OCI-LY3 (cell line): ENCODE measurements around the gene ECM2.

Source experiments
- H2AFZ ChIP-seq: fragments of 200-600, 300-600 bp; shearing (Covaris generic); 2 replicates; pipeline ENCODE4 v1.6.0; 2014; ENCODE audit warnings: antibody characterized with exemption, low read depth, low read length
- H3K27ac ChIP-seq: fragments of 200-600, 300-600 bp; sonication (generic); 2 replicates; pipeline ENCODE4 v1.5.1; 2014; ENCODE audit warnings: mild to moderate bottlenecking, low read length, moderate library complexity, mixed read lengths
- H3K27me3 ChIP-seq: fragments of 200-600, 300-600 bp; sonication (generic); 2 replicates; pipeline ENCODE4 v1.6.1; 2014; ENCODE audit warnings: low read depth, low read length, mixed read lengths
- H3K36me3 ChIP-seq: fragments of 200-600, 300-600 bp; sonication (generic); replicated peaks from 2 replicates; pipeline ENCODE3; 2014; ENCODE audit warnings: low read depth, low read length, mixed read lengths
- H3K4me1 ChIP-seq: fragments of 300-600, 200-600 bp; sonication (generic); 2 replicates; pipeline ENCODE4 v1.6.1; 2014; ENCODE audit warnings: low read length, mixed read lengths
- H3K4me2 ChIP-seq: fragments of 200-600, 300-600 bp; sonication (generic); 2 replicates; pipeline ENCODE4 v1.6.1; 2014; ENCODE audit warnings: low read length, mixed read lengths
- H3K4me3 ChIP-seq: fragments of 300-600, 200-600 bp; sonication (generic); 2 replicates; pipeline ENCODE4 v1.5.1; 2014; ENCODE audit warnings: antibody characterized with exemption, mild to moderate bottlenecking, low read length, moderate library complexity
- H3K79me2 ChIP-seq: fragments of 300-600, 200-600 bp; shearing (Covaris generic); 2 replicates; pipeline ENCODE4 v1.6.1; 2014; ENCODE audit warnings: mild to moderate bottlenecking, low read length, mixed read lengths
- H3K9ac ChIP-seq: fragments of 300-600, 200-600 bp; shearing (Covaris generic); 2 replicates; pipeline ENCODE4 v1.6.0; 2014; ENCODE audit warnings: mild to moderate bottlenecking, low read length, moderate library complexity
- H3K9me3 ChIP-seq: fragments of 200-600, 300-600 bp; shearing (Covaris generic); 2 replicates; pipeline ENCODE4 v1.6.1; 2014; ENCODE audit warnings: low read length, mixed read lengths; ENCODE audit not compliant: insufficient read depth
- H4K20me1 ChIP-seq: fragments of 200-600, 300-600 bp; sonication (generic); 2 replicates; pipeline ENCODE4 v1.6.1; 2016; ENCODE audit warnings: low read length, mixed read lengths; ENCODE audit not compliant: insufficient read depth
- EZH2phosphoT487 ChIP-seq: fragments of 200-600 bp; shearing (Covaris generic); IDR thresholded peaks from 2 replicates; pipeline ENCODE4 v1.6.1; 2018; ENCODE audit warnings: antibody characterized with exemption, mixed run types, low read depth
- TF ChIP-seq, protein P1 (sequence below): fragments of 200-600, 300-600 bp; sonication (generic); IDR thresholded peaks from 2 replicates; pipeline ENCODE4 v1.5.1; 2014; ENCODE audit warnings: antibody characterized with exemption, low read length, low read depth

The ECM2 gene

DNA sequence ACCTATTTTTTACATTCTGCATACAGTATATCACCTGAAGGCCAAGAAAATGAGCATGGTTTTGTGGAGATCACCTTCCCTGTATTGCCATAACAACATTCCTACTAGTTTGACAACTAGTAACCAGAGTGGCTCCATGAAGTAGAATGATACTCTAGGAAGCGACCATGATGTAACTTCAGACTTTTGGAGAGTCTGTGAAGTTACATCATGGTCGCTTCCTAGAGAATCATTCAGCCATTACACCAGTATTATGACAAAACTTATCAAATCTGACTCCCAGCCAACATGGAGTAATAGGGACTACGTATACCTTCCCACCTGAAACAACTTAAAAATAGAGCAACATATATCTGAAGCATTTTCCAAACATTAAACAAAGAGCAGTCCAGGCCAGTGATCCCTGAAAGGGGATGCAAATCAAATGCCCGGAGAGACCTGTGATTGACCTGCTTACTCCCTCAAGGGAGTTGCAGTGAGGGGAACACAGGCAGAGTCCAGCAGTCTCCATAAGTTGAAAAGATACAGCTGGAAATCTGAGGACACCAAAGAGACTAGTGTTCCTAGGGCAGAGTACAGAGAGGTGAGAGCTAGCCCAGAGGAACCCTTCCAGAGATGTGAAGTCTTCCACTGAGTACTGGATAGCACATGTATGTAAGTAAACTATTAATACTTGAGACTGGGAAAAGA, 7.8 kb downstream of the ECM2 start:
- H3K9me3 ChIP-seq: no peaks in the 10 kb centered on the region
- H3K4me2 ChIP-seq: no peak overlapping the region
- no peaks in the 10 kb centered on the region for H3K4me1 ChIP-seq
- peaks cover 6% of the 10 kb centered on the region for H3K36me3 ChIP-seq
- H2AFZ ChIP-seq: no peak overlapping the region
- H3K27ac ChIP-seq: no peak overlapping the region
- H3K4me3 ChIP-seq: no peak overlapping the region
- no peak for TF ChIP-seq EZH2phosphoT487
- TF ChIP-seq, protein P1, sequence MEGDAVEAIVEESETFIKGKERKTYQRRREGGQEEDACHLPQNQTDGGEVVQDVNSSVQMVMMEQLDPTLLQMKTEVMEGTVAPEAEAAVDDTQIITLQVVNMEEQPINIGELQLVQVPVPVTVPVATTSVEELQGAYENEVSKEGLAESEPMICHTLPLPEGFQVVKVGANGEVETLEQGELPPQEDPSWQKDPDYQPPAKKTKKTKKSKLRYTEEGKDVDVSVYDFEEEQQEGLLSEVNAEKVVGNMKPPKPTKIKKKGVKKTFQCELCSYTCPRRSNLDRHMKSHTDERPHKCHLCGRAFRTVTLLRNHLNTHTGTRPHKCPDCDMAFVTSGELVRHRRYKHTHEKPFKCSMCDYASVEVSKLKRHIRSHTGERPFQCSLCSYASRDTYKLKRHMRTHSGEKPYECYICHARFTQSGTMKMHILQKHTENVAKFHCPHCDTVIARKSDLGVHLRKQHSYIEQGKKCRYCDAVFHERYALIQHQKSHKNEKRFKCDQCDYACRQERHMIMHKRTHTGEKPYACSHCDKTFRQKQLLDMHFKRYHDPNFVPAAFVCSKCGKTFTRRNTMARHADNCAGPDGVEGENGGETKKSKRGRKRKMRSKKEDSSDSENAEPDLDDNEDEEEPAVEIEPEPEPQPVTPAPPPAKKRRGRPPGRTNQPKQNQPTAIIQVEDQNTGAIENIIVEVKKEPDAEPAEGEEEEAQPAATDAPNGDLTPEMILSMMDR: no peak
- no peaks in the 10 kb centered on the region for H3K79me2 ChIP-seq
- no peaks in the 10 kb centered on the region for H3K27me3 ChIP-seq
- no peaks in the 10 kb centered on the region for H4K20me1 ChIP-seq
- no peak overlapping the region for H3K9ac ChIP-seq

DNA sequence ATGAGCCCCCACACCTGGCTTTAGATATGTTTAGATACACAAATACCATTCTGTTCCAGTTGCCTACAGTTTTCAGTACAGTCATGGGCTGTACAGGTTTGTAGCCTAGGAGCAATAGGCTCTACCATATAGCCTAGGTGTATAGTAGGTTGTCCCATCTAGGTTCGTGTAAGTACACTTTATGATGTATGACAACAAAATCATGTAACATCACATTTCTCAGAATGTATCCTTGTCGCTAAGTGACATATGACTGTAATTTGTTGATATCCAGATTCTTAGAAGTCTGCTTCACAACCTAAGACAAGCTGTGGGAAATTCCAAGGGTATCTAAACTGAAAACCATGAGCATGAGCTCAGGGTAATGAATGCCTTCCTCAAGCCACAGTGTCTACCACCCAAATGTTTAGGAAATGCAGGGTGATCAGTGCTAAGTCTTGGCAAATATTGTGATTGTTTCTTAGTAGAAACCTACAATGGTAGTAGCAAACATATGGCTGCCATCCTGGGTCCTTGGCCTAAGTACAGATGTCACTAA, 8.4 kb downstream of the ECM2 start:
- no peak overlapping the region for H3K9ac ChIP-seq
- H3K4me1 ChIP-seq: no peaks in the 10 kb centered on the region
- no peaks in the 10 kb centered on the region for H3K79me2 ChIP-seq
- H3K9me3 ChIP-seq: no peaks in the 10 kb centered on the region
- no peak overlapping the region for H2AFZ ChIP-seq
- no peaks in the 10 kb centered on the region for H4K20me1 ChIP-seq
- no peak overlapping the region for H3K4me3 ChIP-seq
- no peak overlapping the region for H3K27ac ChIP-seq
- TF ChIP-seq EZH2phosphoT487: no peak
- TF ChIP-seq, protein P1: no peak
- no peaks in the 10 kb centered on the region for H3K27me3 ChIP-seq
- no peak overlapping the region for H3K4me2 ChIP-seq
- peaks cover 3% of the 10 kb centered on the region for H3K36me3 ChIP-seq

DNA sequence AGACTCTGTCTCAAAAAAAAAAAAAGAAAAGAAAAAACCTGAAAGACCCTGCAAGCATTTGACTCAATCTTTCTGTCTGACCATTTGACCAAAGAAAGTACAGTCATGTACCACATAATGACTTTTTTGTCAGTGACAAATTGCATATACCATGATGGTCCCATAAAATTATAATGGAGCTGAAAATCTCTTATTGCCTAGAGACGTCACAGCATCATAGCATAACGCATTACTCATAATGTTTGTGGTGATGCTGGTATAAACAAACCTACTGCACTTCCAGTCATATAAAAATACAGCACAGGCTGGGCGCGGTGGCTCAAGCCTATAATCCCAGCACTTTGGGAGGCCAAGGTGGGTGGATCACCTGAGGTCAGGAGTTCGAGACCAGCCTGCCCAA, 10.5 kb downstream of the ECM2 start:
- Histone ChIP-seq H3K9me3 (no peaks in the 10 kb centered on the region), H3K9ac (no peak overlapping the region), H3K27ac (no peak overlapping the region), H3K4me3 (no peak overlapping the region), H4K20me1 (no peaks in the 10 kb centered on the region), H3K36me3 (no peaks in the 10 kb centered on the region), H3K79me2 (no peaks in the 10 kb centered on the region), H3K4me2 (no peak overlapping the region), H3K27me3 (no peaks in the 10 kb centered on the region), H3K4me1 (no peaks in the 10 kb centered on the region), H2AFZ (no peak overlapping the region)
- TF ChIP-seq EZH2phosphoT487: no peak
- TF ChIP-seq, protein P1: no peak

DNA sequence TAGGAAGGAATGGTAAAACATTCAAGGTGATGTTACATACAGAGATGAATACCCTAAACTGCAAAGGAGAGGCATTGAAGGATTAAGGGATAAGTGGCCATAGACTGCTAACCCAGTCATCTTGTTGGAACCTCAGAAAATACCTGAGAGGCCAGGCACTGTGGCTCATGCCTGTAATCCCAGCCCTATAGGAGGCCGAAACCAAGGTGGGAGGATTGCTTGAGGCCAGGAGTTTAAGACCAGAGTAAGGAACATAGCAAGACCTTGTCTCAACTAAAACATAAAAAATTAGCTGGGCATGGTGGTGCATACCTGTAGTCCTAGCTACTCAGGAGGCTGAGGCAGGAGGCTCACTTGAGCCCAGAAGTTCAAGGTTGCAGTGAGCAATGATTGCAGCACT, 10.9 kb downstream of the ECM2 start:
- Histone ChIP-seq H3K9me3 (no peaks in the 10 kb centered on the region), H3K27me3 (no peaks in the 10 kb centered on the region), H4K20me1 (no peaks in the 10 kb centered on the region), H2AFZ (no peak overlapping the region), H3K36me3 (no peaks in the 10 kb centered on the region), H3K4me3 (no peak overlapping the region), H3K4me2 (no peak overlapping the region), H3K4me1 (no peaks in the 10 kb centered on the region), H3K9ac (no peak overlapping the region), H3K79me2 (no peaks in the 10 kb centered on the region), H3K27ac (no peak overlapping the region)
- TF ChIP-seq, protein P1: no peak
- no peak for TF ChIP-seq EZH2phosphoT487
